ENCODE measurements around the gene PDSS1.

The PDSS1 gene

GRCh38 chr10:26696786-26697162 is 727 bp upstream of the PDSS1 start:
- peak overlapping the region; percentile 88 to 100 (median 96) for H3K9ac ChIP-seq
- peaks cover 0 to 33% (median 23%) of the 10 kb centered on the region in 11 experiments; a peak in 19 of 22 replicates for H4K20me1 ChIP-seq
- peaks cover 0 to 26% (median 21%) of the 10 kb centered on the region in 11 experiments; a peak in 20 of 22 replicates for H3K36me3 ChIP-seq
- H3K27me3 ChIP-seq = no peaks in the 10 kb centered on the region
- peak in 10 of 11 experiments; percentile 75 to 99 (median 96); a peak in 19 of 22 replicates for TF ChIP-seq Cebpa-rat (IDR thresholded peaks at IDR 0.05)
- peak overlapping the region; percentile 89 to 100 (median 95) for H3K4me2 ChIP-seq
- peaks cover 0 to 13% (median 0%) of the 10 kb centered on the region in 11 experiments; a peak in 1 of 22 replicates for H3K9me3 ChIP-seq (replicated peaks in 1 of 11)
- H3K4me3 ChIP-seq = peak overlapping the region; percentile 75 to 98 (median 90)
- peak overlapping the region; percentile 91 to 100 (median 99) for H3K27ac ChIP-seq
- peaks cover 26 to 60% (median 40%) of the 10 kb centered on the region in 10 experiments for H3K4me1 ChIP-seq

GRCh38 chr10:26697922-26698608 is 564 bp downstream of the PDSS1 start:
- peak overlapping the region; percentile 75 to 98 (median 90) for H3K4me3 ChIP-seq
- TF ChIP-seq Cebpa-rat (IDR thresholded peaks at IDR 0.05) = no peak
- H4K20me1 ChIP-seq = peaks cover 0 to 46% (median 36%) of the 10 kb centered on the region in 11 experiments; a peak in 19 of 22 replicates
- H3K4me2 ChIP-seq = peak overlapping the region; percentile 89 to 100 (median 95)
- peaks cover 26 to 66% (median 42%) of the 10 kb centered on the region in 10 experiments for H3K4me1 ChIP-seq
- H3K27ac ChIP-seq = peak overlapping the region; percentile 91 to 100 (median 99)
- peak overlapping the region; percentile 88 to 100 (median 96) for H3K9ac ChIP-seq
- no peaks in the 10 kb centered on the region for H3K27me3 ChIP-seq
- H3K36me3 ChIP-seq = peaks cover 4 to 39% (median 34%) of the 10 kb centered on the region in 11 experiments; a peak in 20 of 22 replicates
- peaks cover 0 to 13% (median 0%) of the 10 kb centered on the region in 11 experiments; a peak in 1 of 22 replicates for H3K9me3 ChIP-seq (replicated peaks in 1 of 11)

GRCh38 chr10:26698909-26699308 is 1.4 kb downstream of the PDSS1 start:
- Histone ChIP-seq H3K4me2 (peak overlapping the region; percentile 89 to 100 (median 95)), H3K4me3 (peak overlapping the region; percentile 75 to 98 (median 90)), H3K4me1 (peaks cover 26 to 66% (median 42%) of the 10 kb centered on the region in 10 experiments), H3K9ac (peak overlapping the region; percentile 88 to 100 (median 96)), H3K9me3 (replicated peaks in 1 of 11) (peaks cover 0 to 13% (median 0%) of the 10 kb centered on the region in 11 experiments; a peak in 1 of 22 replicates), H4K20me1 (peaks cover 0 to 54% (median 41%) of the 10 kb centered on the region in 11 experiments; a peak in 19 of 22 replicates), H3K27me3 (no peaks in the 10 kb centered on the region), H3K36me3 (peaks cover 4 to 46% (median 41%) of the 10 kb centered on the region in 11 experiments; a peak in 20 of 22 replicates), H3K27ac (peak overlapping the region in 10 of 11 experiments; percentile 91 to 100 (median 99); a peak in 19 of 22 replicates)
- TF ChIP-seq Cebpa-rat (IDR thresholded peaks at IDR 0.05) = no peak

GRCh38 chr10:26699631-26700030 is 2.1 kb downstream of the PDSS1 start:
- peak overlapping the region; percentile 89 to 100 (median 95) for H3K4me2 ChIP-seq
- H3K27ac ChIP-seq = peak overlapping the region in 9 of 11 experiments; percentile 94 to 100 (median 99); a peak in 15 of 22 replicates
- H3K4me3 ChIP-seq = peak overlapping the region in 9 of 10 experiments; percentile 75 to 96 (median 90); a peak in 17 of 20 replicates
- TF ChIP-seq Cebpa-rat (IDR thresholded peaks at IDR 0.05) = no peak
- H3K9ac ChIP-seq = peak overlapping the region; percentile 27 to 100 (median 96); a peak in 18 of 22 replicates
- peaks cover 26 to 59% (median 39%) of the 10 kb centered on the region in 10 experiments for H3K4me1 ChIP-seq
- peaks cover 4 to 53% (median 48%) of the 10 kb centered on the region in 11 experiments; a peak in 21 of 22 replicates for H3K36me3 ChIP-seq
- H4K20me1 ChIP-seq = peaks cover 0 to 62% (median 44%) of the 10 kb centered on the region in 11 experiments; a peak in 19 of 22 replicates
- peaks cover 0 to 13% (median 0%) of the 10 kb centered on the region in 11 experiments; a peak in 1 of 22 replicates for H3K9me3 ChIP-seq (replicated peaks in 1 of 11)
- H3K27me3 ChIP-seq = no peaks in the 10 kb centered on the region

- H3K36me3 ChIP-seq = peaks cover 13 to 67% (median 62%) of the 10 kb centered on the region in 11 experiments
- peak overlapping the region in 9 of 11 experiments; percentile 32 to 62 (median 47); a peak in 17 of 22 replicates for H3K4me2 ChIP-seq
- H3K27me3 ChIP-seq = no peaks in the 10 kb centered on the region
- peaks cover 24 to 58% (median 38%) of the 10 kb centered on the region in 10 experiments for H3K4me1 ChIP-seq
- peaks cover 0 to 76% (median 55%) of the 10 kb centered on the region in 11 experiments; a peak in 19 of 22 replicates for H4K20me1 ChIP-seq
- no peak overlapping the region for H3K27ac ChIP-seq
- no peak for TF ChIP-seq Cebpa-rat (IDR thresholded peaks at IDR 0.05)
- no peak overlapping the region; a peak in 1 of 20 replicates for H3K4me3 ChIP-seq
- H3K9me3 ChIP-seq (replicated peaks in 1 of 11) = peaks cover 0 to 13% (median 0%) of the 10 kb centered on the region in 11 experiments; a peak in 1 of 22 replicates
- H3K9ac ChIP-seq = no peak overlapping the region
Observed at GRCh38 chr10:26700884-26701630, 3.6 kb downstream of the PDSS1 start.

- Histone ChIP-seq H3K9ac (no peak overlapping the region), H4K20me1 (peaks cover 0 to 96% (median 73%) of the 10 kb centered on the region in 11 experiments; a peak in 19 of 22 replicates), H3K4me1 (peaks cover 15 to 58% (median 34%) of the 10 kb centered on the region in 10 experiments), H3K4me2 (no peak overlapping the region), H3K27ac (no peak overlapping the region), H3K27me3 (no peaks in the 10 kb centered on the region), H3K36me3 (peaks cover 33 to 88% (median 82%) of the 10 kb centered on the region in 11 experiments), H3K9me3 (replicated peaks in 1 of 11) (peaks cover 0 to 13% (median 0%) of the 10 kb centered on the region in 11 experiments; a peak in 1 of 22 replicates), H3K4me3 (no peak overlapping the region)
- TF ChIP-seq Cebpa-rat (IDR thresholded peaks at IDR 0.05) = no peak
Observed at GRCh38 chr10:26703096-26703495, 5.6 kb downstream of the PDSS1 start.

GRCh38 chr10:26703974-26704373 is 6.5 kb downstream of the PDSS1 start:
- TF ChIP-seq Cebpa-rat (IDR thresholded peaks at IDR 0.05) = no peak
- Histone ChIP-seq H3K9ac (no peak overlapping the region), H3K9me3 (replicated peaks in 1 of 11) (peaks cover 0 to 13% (median 0%) of the 10 kb centered on the region in 11 experiments; a peak in 1 of 22 replicates), H3K4me1 (peaks cover 10 to 51% (median 30%) of the 10 kb centered on the region in 10 experiments), H4K20me1 (peaks cover 0 to 98% (median 81%) of the 10 kb centered on the region in 11 experiments; a peak in 20 of 22 replicates), H3K4me2 (no peak overlapping the region), H3K36me3 (peaks cover 42 to 96% (median 91%) of the 10 kb centered on the region in 11 experiments), H3K4me3 (no peak overlapping the region), H3K27me3 (no peaks in the 10 kb centered on the region), H3K27ac (no peak overlapping the region)

- H3K27me3 ChIP-seq = no peaks in the 10 kb centered on the region
- no peak overlapping the region for H3K4me3 ChIP-seq
- H3K36me3 ChIP-seq = peaks cover 51 to 88% (median 84%) of the 10 kb centered on the region in 11 experiments
- H3K4me2 ChIP-seq = peak overlapping the region in 5 of 11 experiments; percentile 8 to 49 (median 40); a peak in 7 of 22 replicates
- H3K4me1 ChIP-seq = peaks cover 0 to 32% (median 16%) of the 10 kb centered on the region in 10 experiments; a peak in 12 of 20 replicates
- H4K20me1 ChIP-seq = peaks cover 0 to 87% (median 82%) of the 10 kb centered on the region in 11 experiments; a peak in 20 of 22 replicates
- H3K27ac ChIP-seq = peak overlapping the region in 3 of 11 experiments; percentile 5 to 33 (median 6); a peak in 3 of 22 replicates
- TF ChIP-seq Cebpa-rat (IDR thresholded peaks at IDR 0.05) = no peak
- no peak overlapping the region for H3K9ac ChIP-seq
- H3K9me3 ChIP-seq (replicated peaks in 1 of 11) = peaks cover 0 to 10% (median 0%) of the 10 kb centered on the region in 11 experiments; a peak in 1 of 22 replicates
Observed at GRCh38 chr10:26706206-26706605, 8.7 kb downstream of the PDSS1 start.
